Peyer's patch (tissue), 4 donors: ENCODE data around the gene KLHL22.

Source experiments
- CTCF ChIP-seq, 6 experiments: fragments of 450-650 bp in 4 of 6; fragments of 200-600 bp in 2 of 6; sonication (generic) in 1 of 6; IDR thresholded peaks; one replicate each; pipeline ENCODE4 v1.5.1; 2017 to 2019; ENCODE audit warnings: antibody characterized with exemption in 6 of 6, mild to moderate bottlenecking in 3 of 6, moderate library complexity in 1 of 6
- POLR2A ChIP-seq, 2 donors: fragments of 450-650 bp; IDR thresholded peaks; one replicate each; pipeline ENCODE4 v1.5.1; 2017; ENCODE audit warnings: antibody characterized with exemption in 2 of 2, mild to moderate bottlenecking in 2 of 2, moderate library complexity in 2 of 2

DNA sequence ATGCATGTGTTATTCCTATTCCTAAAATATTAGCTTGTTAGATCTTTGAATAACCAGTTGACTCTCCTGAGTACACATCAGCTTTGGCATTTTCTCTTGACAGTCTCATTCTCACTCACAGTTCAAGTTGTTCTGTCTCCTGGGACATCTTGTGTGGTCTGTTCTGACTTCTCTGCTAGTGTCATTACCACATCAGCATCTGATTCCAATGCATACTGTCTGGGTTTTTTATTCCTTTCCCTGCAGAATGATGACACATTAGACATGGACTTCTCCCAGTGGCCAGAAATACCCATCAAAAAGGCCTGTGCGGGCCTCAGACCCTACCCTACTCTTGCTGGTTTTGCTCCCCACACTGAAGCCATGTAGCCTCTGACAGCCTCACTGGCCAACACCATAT is 99.0 kb downstream of the KLHL22 start:
- TF ChIP-seq CTCF (IDR thresholded peaks at IDR 0.05): no peak
- no peak for TF ChIP-seq POLR2A (IDR thresholded peaks at IDR 0.05)
